Measurements from ENCODE around the gene BCAS3.

GRCh38 chr17:61379457-61380216 is 702.0 kb downstream of the BCAS3 start:
- no peak for TF ChIP-seq EZH2 (IDR thresholded peaks at IDR 0.05; ENCODE audit: insufficient read depth, poor library complexity, severe bottlenecking)
- no peak for TF ChIP-seq EZH2phosphoT487 (IDR thresholded peaks at IDR 0.05; ENCODE audit: insufficient read depth, low read depth)
